ENCODE results near the gene LAMA3. TPM values are rescaled to one million over a fixed set of nuclear protein-coding genes. Genes with fewer than 3 reads are reported as not detected.

The LAMA3 gene
- total RNA-seq, 1 donor from 2014 or later, result 25.5 TPM

GRCh38 chr18:23897733-23898132, 208.5 kb downstream of the LAMA3 start:
- DNase-seq (ENCODE audit: low spot score), result no peak

- DNase-seq (ENCODE audit: low spot score), result no peak
Measured at GRCh38 chr18:23900994-23901393, 211.7 kb downstream of the LAMA3 start.

- DNase-seq (ENCODE audit: low spot score), result no peak
Measured at GRCh38 chr18:23902396-23902795, 213.1 kb downstream of the LAMA3 start.

GRCh38 chr18:23903971-23904370, 214.7 kb downstream of the LAMA3 start:
- DNase-seq (ENCODE audit: low spot score), result no peak

- no peak for DNase-seq (ENCODE audit: low spot score)
Measured at GRCh38 chr18:23906658-23907057, 217.4 kb downstream of the LAMA3 start.

- no peak for DNase-seq (ENCODE audit: low spot score)
Measured at GRCh38 chr18:23908827-23909226, 219.6 kb downstream of the LAMA3 start.

GRCh38 chr18:23910032-23910431, 220.8 kb downstream of the LAMA3 start:
- DNase-seq (ENCODE audit: low spot score), result no peak

- DNase-seq (ENCODE audit: low spot score), result no peak
Measured at GRCh38 chr18:23912356-23912755, 223.1 kb downstream of the LAMA3 start.

GRCh38 chr18:23916338-23916737, 227.1 kb downstream of the LAMA3 start:
- DNase-seq (ENCODE audit: low spot score), result no peak

- peak; percentile 75 for DNase-seq (ENCODE audit: low spot score)
Measured at GRCh38 chr18:23918395-23919032, 229.3 kb downstream of the LAMA3 start.

GRCh38 chr18:23920054-23920453, 230.8 kb downstream of the LAMA3 start:
- no peak for DNase-seq (ENCODE audit: low spot score)

- DNase-seq (ENCODE audit: low spot score), result no peak
Measured at GRCh38 chr18:23921716-23922285, 232.5 kb downstream of the LAMA3 start.

GRCh38 chr18:23922939-23923338, 233.7 kb downstream of the LAMA3 start:
- DNase-seq (ENCODE audit: low spot score), result no peak

GRCh38 chr18:23924813-23925212, 235.6 kb downstream of the LAMA3 start:
- DNase-seq (ENCODE audit: low spot score), result no peak

GRCh38 chr18:23926571-23926970, 237.3 kb downstream of the LAMA3 start:
- no peak for DNase-seq (ENCODE audit: low spot score)

GRCh38 chr18:23927821-23928746, 238.8 kb downstream of the LAMA3 start:
- no peak for DNase-seq (ENCODE audit: low spot score)

- DNase-seq (ENCODE audit: low spot score), result no peak
Measured at GRCh38 chr18:23929362-23929930, 240.2 kb downstream of the LAMA3 start.

GRCh38 chr18:23930002-23930401, 240.7 kb downstream of the LAMA3 start:
- no peak for DNase-seq (ENCODE audit: low spot score)

GRCh38 chr18:23932385-23933067, 243.3 kb downstream of the LAMA3 start:
- no peak for DNase-seq (ENCODE audit: low spot score)

- DNase-seq (ENCODE audit: low spot score), result no peak
Measured at GRCh38 chr18:23933407-23933806, 244.2 kb downstream of the LAMA3 start.

GRCh38 chr18:23934252-23934651, 245.0 kb downstream of the LAMA3 start:
- DNase-seq (ENCODE audit: low spot score), result no peak

GRCh38 chr18:23934863-23935262, 245.6 kb downstream of the LAMA3 start:
- DNase-seq (ENCODE audit: low spot score), result no peak
